B cell (primary cell): ENCODE results near the gene SDK2. TPM values are rescaled to one million over a fixed set of nuclear protein-coding genes. Genes with fewer than 3 reads are reported as not detected.

Experiments
- ATAC-seq: fragments of 200-7000 bp; cut with Tn5 transposase; one replicate; pipeline ENCODE4 v1.10.0; 2021; ENCODE audit warnings: low read depth, mild to moderate bottlenecking, moderate number of reproducible peaks, moderate library complexity
- CTCF ChIA-PET: fragments of 350-600 bp; sonication (Branson Sonifier 250); formaldehyde crosslinking; loops from one replicate; lab custom pipeline; 2021; ENCODE audit warnings: antibody characterized with exemption, inconsistent platforms; lab: Charles Lee
- POLR2A ChIA-PET: fragments of 350-600 bp; sonication (Branson Sonifier 250); formaldehyde crosslinking; loops from one replicate; lab custom pipeline; 2021; ENCODE audit warnings: antibody characterized with exemption; lab: Charles Lee
- DNase-seq: peaks from one replicate; pipeline ENCODE4 v3.0.0; 2013
- H2AFZ ChIP-seq: 2 replicates; pipeline ENCODE4 v1.6.1; 2012; ENCODE audit warnings: mild to moderate bottlenecking, low read depth, low read length; ENCODE audit not compliant: insufficient read depth, poor library complexity, severe bottlenecking
- H3K27ac ChIP-seq, 2 donors: 1 replicate in 1 of 2; 2 replicates in 1 of 2; pipeline ENCODE4 v1.5.1; 2012 to 2013; ENCODE audit warnings: low read length in 2 of 2, mild to moderate bottlenecking in 2 of 2, moderate library complexity in 1 of 2
- H3K27me3 ChIP-seq, 4 experiments: fragments of 200-600 bp in 1 of 4; sonication (generic) in 1 of 4; replicated peaks in 1 of 4; 1 replicate in 2 of 4; 2 replicates in 2 of 4; pipeline versions ENCODE4 v1.6.1 to v1.7.0; 2013 to 2016; ENCODE audit warnings: low read length in 3 of 4, mild to moderate bottlenecking in 2 of 4, mixed read lengths in 1 of 4, moderate library complexity in 1 of 4; ENCODE audit not compliant: insufficient read depth in 4 of 4, control insufficient read depth in 3 of 4; ENCODE audit errors: control extremely low read depth in 1 of 4
- H3K36me3 ChIP-seq, 2 experiments: replicated peaks in 1 of 2; 1 replicate in 1 of 2; 2 replicates in 1 of 2; pipeline versions ENCODE4 v1.6.1 to v1.7.1; 2013; ENCODE audit warnings: low read length in 1 of 2; ENCODE audit not compliant: insufficient read depth in 2 of 2, control insufficient read depth in 1 of 2; ENCODE audit errors: control extremely low read depth in 1 of 2, extremely low read depth in 1 of 2
- H3K4me1 ChIP-seq, 2 donors: fragments of 200-600 bp in 1 of 2; sonication (generic) in 1 of 2; 1 replicate in 1 of 2; 2 replicates in 1 of 2; pipeline versions ENCODE4 v1.5.1 to v1.6.1; 2013 to 2017; ENCODE audit warnings: low read length in 2 of 2; ENCODE audit not compliant: control insufficient read depth in 2 of 2, insufficient read depth in 2 of 2
- H3K4me2 ChIP-seq: replicated peaks from 2 replicates; pipeline ENCODE3; 2012; ENCODE audit warnings: mild to moderate bottlenecking, low read depth, low read length; ENCODE audit not compliant: poor library complexity, severe bottlenecking
- H3K4me3 ChIP-seq, 5 experiments: fragments of 200-600 bp in 1 of 5; sonication (generic) in 1 of 5; 1 replicate in 3 of 5; 2 replicates in 2 of 5; pipeline versions ENCODE4 v1.5.1 to v1.7.0; 2011 to 2016; ENCODE audit warnings: low read length in 4 of 5, mild to moderate bottlenecking in 4 of 5, low read depth in 2 of 5, control low read depth in 1 of 5, moderate library complexity in 1 of 5; ENCODE audit not compliant: insufficient read depth in 1 of 5; ENCODE audit errors: control extremely low read depth in 1 of 5, extremely low read depth in 1 of 5
- H3K79me2 ChIP-seq: fragments of 200-600 bp; sonication (generic); one replicate; pipeline ENCODE4 v1.6.0; 2016; ENCODE audit warnings: low read length; ENCODE audit not compliant: control insufficient read depth, insufficient read depth
- H3K9ac ChIP-seq: fragments of 200-600 bp; sonication (generic); 2 replicates; pipeline ENCODE4 v1.6.1; 2017; ENCODE audit warnings: mild to moderate bottlenecking, low read length, moderate library complexity
- H3K9me3 ChIP-seq, 3 donors: one replicate each; pipeline versions ENCODE4 v1.6.1 to v1.7.1; 2013; ENCODE audit warnings: low read length in 2 of 3; ENCODE audit not compliant: control insufficient read depth in 2 of 3, insufficient read depth in 1 of 3; ENCODE audit errors: control extremely low read depth in 1 of 3
- H4K20me1 ChIP-seq: 2 replicates; pipeline ENCODE4 v1.6.0; 2012; ENCODE audit warnings: mild to moderate bottlenecking, low read length; ENCODE audit not compliant: insufficient read depth, control insufficient read depth, poor library complexity, severe bottlenecking
- H3K27ac Mint-ChIP-seq: one replicate; pipeline ENCODE4 v1.8.0; 2021; ENCODE audit warnings: mixed read lengths
- H3K27me3 Mint-ChIP-seq: one replicate; pipeline ENCODE4 v1.8.0; 2021; ENCODE audit warnings: mixed read lengths
- H3K4me1 Mint-ChIP-seq: one replicate; pipeline ENCODE4 v1.8.0; 2021; ENCODE audit warnings: mixed read lengths
- H3K4me3 Mint-ChIP-seq: one replicate; pipeline ENCODE4 v1.8.0; 2021; ENCODE audit warnings: mixed read lengths
- H3K9me3 Mint-ChIP-seq: one replicate; pipeline ENCODE4 v1.8.0; 2022; ENCODE audit warnings: mixed read lengths; ENCODE audit not compliant: insufficient read depth
- EZH2 ChIP-seq: IDR thresholded peaks from 2 replicates; pipeline ENCODE4 v1.6.1; 2012; ENCODE audit warnings: borderline replicate concordance, low read depth, mild to moderate bottlenecking, moderate library complexity, low read length; ENCODE audit not compliant: insufficient read depth, poor library complexity, severe bottlenecking
- WGBS: methylation state at CpG from one replicate; pipeline ENCODE4 v1.1.5; 2013; ENCODE audit warnings: missing lambda C conversion rate; ENCODE audit not compliant: insufficient coverage; 5-methylcytosine and 5-hydroxymethylcytosine counted together
- intact Hi-C: fragments of 100-400 bp; cut with micrococcal nuclease; formaldehyde crosslinking; loops from one replicate; pipeline ENCODE4 v1.10.0; 2022
- polyA plus RNA-seq: library from polyadenylated mRNA; depleted of rRNA; stranded (reverse); fragments of >200 nt; gene quantifications from 2 replicates; pipeline ENCODE4 v1.2.3, GENCODE V29; 2012
- total RNA-seq, 2 donors: library from RNA; stranded (reverse); fragments of 120-200 nt in 1 of 2; gene quantifications; 1 replicate in 1 of 2; 2 replicates in 1 of 2; pipeline versions ENCODE4 v1.2.3 to v1.2.4, GENCODE V29; 2013 to 2022
- TF ChIP-seq, protein P1 (sequence below): fragments of 200-600 bp; IDR thresholded peaks from one replicate; pipeline ENCODE4 v1.8.0; 2022; ENCODE audit warnings: antibody characterized with exemption, mild to moderate bottlenecking

Gene SDK2
- total and polyA plus RNA-seq, 2 donors (not counting 1 experiment from before 2014, with no cell fraction given): 3.2 to 13.0 TPM

DNA sequence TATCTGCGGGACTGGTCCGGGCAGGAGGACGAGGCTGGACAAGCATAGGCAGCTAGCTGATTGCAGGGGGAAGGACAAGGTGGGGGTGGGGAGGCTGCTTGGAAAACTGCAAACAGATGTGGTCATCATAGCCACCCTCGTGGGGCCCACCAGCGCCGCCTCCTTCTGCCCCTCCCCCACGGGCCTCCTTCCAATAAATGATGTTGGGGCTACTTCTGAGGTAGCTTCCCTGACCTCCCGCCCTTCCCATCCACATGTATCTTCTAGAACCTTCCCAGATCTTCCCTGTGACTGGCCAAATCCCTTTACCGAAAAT lies 320.1 kb downstream of the SDK2 start:
- H2AFZ ChIP-seq: no peak overlapping the region
- no peaks in the 10 kb centered on the region for H3K36me3 ChIP-seq
- H3K9ac ChIP-seq: no peak overlapping the region
- H3K9me3 Mint-ChIP-seq: no peaks in the 10 kb centered on the region
- no peak for TF ChIP-seq EZH2
- TF ChIP-seq, protein P1, sequence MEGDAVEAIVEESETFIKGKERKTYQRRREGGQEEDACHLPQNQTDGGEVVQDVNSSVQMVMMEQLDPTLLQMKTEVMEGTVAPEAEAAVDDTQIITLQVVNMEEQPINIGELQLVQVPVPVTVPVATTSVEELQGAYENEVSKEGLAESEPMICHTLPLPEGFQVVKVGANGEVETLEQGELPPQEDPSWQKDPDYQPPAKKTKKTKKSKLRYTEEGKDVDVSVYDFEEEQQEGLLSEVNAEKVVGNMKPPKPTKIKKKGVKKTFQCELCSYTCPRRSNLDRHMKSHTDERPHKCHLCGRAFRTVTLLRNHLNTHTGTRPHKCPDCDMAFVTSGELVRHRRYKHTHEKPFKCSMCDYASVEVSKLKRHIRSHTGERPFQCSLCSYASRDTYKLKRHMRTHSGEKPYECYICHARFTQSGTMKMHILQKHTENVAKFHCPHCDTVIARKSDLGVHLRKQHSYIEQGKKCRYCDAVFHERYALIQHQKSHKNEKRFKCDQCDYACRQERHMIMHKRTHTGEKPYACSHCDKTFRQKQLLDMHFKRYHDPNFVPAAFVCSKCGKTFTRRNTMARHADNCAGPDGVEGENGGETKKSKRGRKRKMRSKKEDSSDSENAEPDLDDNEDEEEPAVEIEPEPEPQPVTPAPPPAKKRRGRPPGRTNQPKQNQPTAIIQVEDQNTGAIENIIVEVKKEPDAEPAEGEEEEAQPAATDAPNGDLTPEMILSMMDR: no peak
- no peaks in the 10 kb centered on the region for H3K27me3 ChIP-seq
- DNase-seq (no peak), ATAC-seq (no peak)
- H3K4me1 Mint-ChIP-seq: no peaks in the 10 kb centered on the region
- H3K27ac Mint-ChIP-seq: no peak overlapping the region
- H3K4me3 Mint-ChIP-seq: no peak overlapping the region
- intact Hi-C loops: no loop called here
- ChIA-PET CTCF (interaction anchor here (1.8 kb wide), 1 partner anchor 46 kb away, joined by 7 read pairs; no protein-coding TSS in a partner anchor), POLR2A (no interaction called here)
- H3K27me3 Mint-ChIP-seq: peaks cover 21% of the 10 kb centered on the region
- H3K9me3 ChIP-seq: peaks cover 0 to 6% (median 2%) of the 10 kb centered on the region in 3 donors
- H4K20me1 ChIP-seq: no peaks in the 10 kb centered on the region
- no peak overlapping the region for H3K27ac ChIP-seq
- no peak overlapping the region for H3K4me3 ChIP-seq
- no peaks in the 10 kb centered on the region for H3K4me1 ChIP-seq
- no peaks in the 10 kb centered on the region for H3K79me2 ChIP-seq
- WGBS: 98% methylated on average over 5 of the region's 9 CpGs
- H3K4me2 ChIP-seq: no peak overlapping the region

DNA sequence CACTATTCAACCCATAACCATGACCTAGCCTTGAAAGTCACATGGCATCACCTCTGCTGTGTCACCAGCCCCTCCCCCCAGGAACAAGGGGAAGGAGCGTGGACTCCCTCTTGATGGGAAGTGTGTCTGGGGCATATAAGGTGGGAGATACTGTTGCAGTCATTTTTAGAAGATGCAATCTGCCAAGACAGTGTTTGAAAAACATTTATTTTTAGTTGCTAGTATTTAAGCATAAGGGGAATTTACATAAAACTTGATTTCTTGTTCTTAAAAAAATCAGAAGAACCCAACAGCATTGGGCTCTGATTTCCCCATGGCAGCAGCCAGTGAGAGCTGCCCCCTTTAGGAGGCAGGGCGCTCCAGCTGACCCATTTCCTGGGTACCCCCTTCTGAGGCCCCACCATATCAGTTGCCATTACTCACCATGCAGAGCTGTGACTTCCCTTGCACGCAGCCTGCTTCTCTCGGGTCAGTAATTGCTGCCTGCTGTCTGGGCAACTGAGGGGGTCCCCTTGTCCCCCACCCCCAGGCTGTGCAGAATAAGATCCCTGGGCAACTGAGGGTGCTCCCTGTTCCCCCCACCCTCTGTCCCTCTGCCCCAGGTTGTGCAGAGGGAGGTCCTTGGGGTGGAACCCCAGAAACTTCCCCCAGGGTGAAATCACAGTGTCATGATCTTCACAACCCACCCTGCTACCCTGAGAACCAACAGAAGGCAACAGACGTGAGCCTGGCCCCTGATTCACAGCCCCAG lies 320.7 kb downstream of the SDK2 start:
- WGBS: 49% methylated on average over 5 of the region's 5 CpGs
- no peak overlapping the region for H3K27ac Mint-ChIP-seq
- no peaks in the 10 kb centered on the region for H3K9me3 Mint-ChIP-seq
- H2AFZ ChIP-seq: no peak overlapping the region
- ChIA-PET POLR2A (no interaction called here), CTCF (interaction anchor here (1.8 kb wide), 1 partner anchor 47 kb away, joined by 7 read pairs; no protein-coding TSS in a partner anchor)
- H3K4me2 ChIP-seq: no peak overlapping the region
- intact Hi-C loops: no loop called here
- H3K9me3 ChIP-seq: peaks cover 0 to 6% (median 2%) of the 10 kb centered on the region in 3 donors
- no peak overlapping the region for H3K9ac ChIP-seq
- no peaks in the 10 kb centered on the region for H3K27me3 ChIP-seq
- H3K4me3 Mint-ChIP-seq: no peak overlapping the region
- DNase-seq: no peak
- no peaks in the 10 kb centered on the region for H3K79me2 ChIP-seq
- H3K27ac ChIP-seq: no peak overlapping the region
- no peak overlapping the region for H3K4me3 ChIP-seq
- peaks cover 19% of the 10 kb centered on the region for H3K27me3 Mint-ChIP-seq
- no peaks in the 10 kb centered on the region for H4K20me1 ChIP-seq
- H3K4me1 Mint-ChIP-seq: no peaks in the 10 kb centered on the region
- no peak for ATAC-seq
- no peaks in the 10 kb centered on the region for H3K4me1 ChIP-seq
- TF ChIP-seq, protein P1: no peak
- TF ChIP-seq EZH2: no peak
- H3K36me3 ChIP-seq: no peaks in the 10 kb centered on the region
